ENCODE data around the gene CCDC33.

- TF ChIP-seq USF1 (IDR thresholded peaks at IDR 0.05) (no peak), TCF12 (IDR thresholded peaks at IDR 0.05; ENCODE audit: low read depth) (no peak), ZBTB7A (IDR thresholded peaks at IDR 0.05; ENCODE audit: low read depth) (no peak), REST (IDR thresholded peaks at IDR 0.05; ENCODE audit: low read depth) (peak; percentile 99)
These were observed 55.3 kb downstream of the CCDC33 start for GRCh38 chr15:74291101-74292071.
